K562 (cell line): ENCODE results near the gene CRTC3. TPM values are rescaled to one million over a fixed set of nuclear protein-coding genes. Genes with fewer than 3 reads are reported as not detected.

ENCODE experiments used
- ATAC-seq: fragments of 200-7000 bp; cut with Tn5 transposase; 3 replicates; pipeline ENCODE4 v1.9.1; 2020; ENCODE audit warnings: moderate library complexity
- BruUV-seq: library from RNA; stranded (reverse); fragments of 400-500 nt; replicated peaks from 2 replicates; lab custom pipeline; 2021; lab: Mats Ljungman, UMichigan
- CTCF ChIA-PET: fragments of 300-600 bp; formaldehyde crosslinking; extraction: SDS; loops from one replicate; lab custom pipeline; 2021; ENCODE audit warnings: low intra/inter-chr PET ratio; lab: Yijun Ruan, JAX
- POLR2A ChIA-PET: fragments of 300-600, 350-650 bp; sonication (Branson Sonifier 250); formaldehyde crosslinking; extraction: SDS; loops from one replicate; lab custom pipeline; 2021; ENCODE audit warnings: antibody characterized with exemption, inconsistent platforms; lab: Yijun Ruan, JAX
- DNase-seq, 4 experiments: peaks; one replicate each; pipeline versions ENCODE4 v3.0.0 to v3.0.0-alpha.2; 2011 to 2018; ENCODE audit warnings: low spot score in 3 of 4, mixed read lengths in 3 of 4; ENCODE audit errors: extremely low read depth in 1 of 4
- FAIRE-seq: peaks from 2 replicates; lab custom pipeline; 2011; peaks lifted over from hg19 to GRCh38; lab: Jason Lieb, UNC
- H2AFZ ChIP-seq: 2 replicates; pipeline ENCODE4 v1.6.0; 2011; ENCODE audit warnings: low read depth, low read length, control low read depth, inconsistent platforms
- H3K27ac ChIP-seq: fragments of 200-600 bp; 3 replicates; pipeline ENCODE4 v1.8.0; 2011; ENCODE audit warnings: low read depth, mild to moderate bottlenecking, control low read depth, inconsistent platforms, low read length, moderate library complexity, mixed read lengths; ENCODE audit errors: extremely low read depth
- H3K27me3 ChIP-seq, 2 experiments: fragments of 300-600 bp in 1 of 2; 2 replicates in 1 of 2; 3 replicates in 1 of 2; pipeline versions ENCODE4 v1.6.0 to v1.8.0; 2011; ENCODE audit warnings: inconsistent platforms in 2 of 2, low read length in 2 of 2, mild to moderate bottlenecking in 1 of 2, mixed read lengths in 1 of 2, moderate library complexity in 1 of 2; ENCODE audit not compliant: control insufficient read depth in 2 of 2, insufficient read depth in 2 of 2
- H3K36me3 ChIP-seq: fragments of 300-600 bp; 3 replicates; pipeline ENCODE4 v1.8.0; 2011; ENCODE audit warnings: mild to moderate bottlenecking, low read length, inconsistent platforms; ENCODE audit not compliant: control insufficient read depth, insufficient read depth
- H3K4me1 ChIP-seq, 2 experiments: fragments of 200-600 bp in 1 of 2; replicated peaks in 1 of 2; 2 replicates in 1 of 2; 3 replicates in 1 of 2; pipeline versions ENCODE4 v1.5.1 to v1.8.0; 2011; ENCODE audit warnings: inconsistent platforms in 2 of 2, low read length in 2 of 2, mild to moderate bottlenecking in 1 of 2, mixed read lengths in 1 of 2, moderate library complexity in 1 of 2; ENCODE audit not compliant: control insufficient read depth in 2 of 2, insufficient read depth in 2 of 2
- H3K4me2 ChIP-seq: 2 replicates; pipeline ENCODE4 v1.6.1; 2011; ENCODE audit warnings: low read length, control low read depth, inconsistent platforms, mixed read lengths; ENCODE audit not compliant: insufficient read depth
- H3K4me3 ChIP-seq: fragments of 200-600 bp; sonication (generic), shearing (Covaris generic); 2 replicates; pipeline ENCODE4 v1.5.1; 2016; ENCODE audit warnings: control low read depth, inconsistent platforms
- H3K79me2 ChIP-seq: fragments of 200-600 bp; 3 replicates; pipeline ENCODE4 v1.8.0; 2011; ENCODE audit warnings: low read length, inconsistent platforms; ENCODE audit not compliant: control insufficient read depth, insufficient read depth
- H3K9ac ChIP-seq, 2 experiments: 2 replicates each; pipeline versions ENCODE4 v1.6.0 to v1.6.1; 2011; ENCODE audit warnings: low read depth in 2 of 2, low read length in 2 of 2, control low read depth in 1 of 2, inconsistent platforms in 1 of 2, mild to moderate bottlenecking in 1 of 2, mixed read lengths in 1 of 2; ENCODE audit not compliant: insufficient read depth in 1 of 2
- H3K9me1 ChIP-seq: one replicate; pipeline ENCODE4 v1.6.0; 2011; ENCODE audit warnings: inconsistent platforms, mild to moderate bottlenecking, low read length, moderate library complexity; ENCODE audit not compliant: control insufficient read depth, insufficient read depth
- H3K9me3 ChIP-seq: replicated peaks from 2 replicates; pipeline ENCODE4 v1.5.1; 2011; ENCODE audit warnings: low read depth, low read length, inconsistent platforms; ENCODE audit not compliant: control insufficient read depth, insufficient read depth
- H4K20me1 ChIP-seq: replicated peaks from 2 replicates; pipeline ENCODE4 v1.6.1; 2011; ENCODE audit warnings: low read length, inconsistent platforms, mixed read lengths; ENCODE audit not compliant: control insufficient read depth, insufficient read depth
- HBP1 ChIP-seq: fragments of 450-650 bp; formaldehyde crosslinking; IDR thresholded peaks from 2 replicates; pipeline ENCODE4 v1.4.0; 2022; ENCODE audit warnings: missing genetic modification characterization
- JUNB ChIP-seq: fragments of 450-650 bp; formaldehyde crosslinking; conservative IDR thresholded peaks from 2 replicates; pipeline ENCODE4 v1.4.0; 2020; ENCODE audit warnings: mild to moderate bottlenecking
- MXD1 ChIP-seq: fragments of 250-450 bp; sonication (Bioruptor Pico); IDR thresholded peaks from 2 replicates; pipeline ENCODE4 v1.8.0; 2021; ENCODE audit warnings: borderline replicate concordance, mild to moderate bottlenecking, moderate library complexity; ENCODE audit not compliant: poor library complexity, severe bottlenecking
- TCF7 ChIP-seq: sonication (generic); IDR thresholded peaks from 2 replicates; pipeline ENCODE4 v1.6.1; 2016; ENCODE audit warnings: antibody characterized with exemption, borderline replicate concordance
- XRCC3 ChIP-seq: fragments of 450-650 bp; IDR thresholded peaks from 2 replicates; pipeline ENCODE4 v1.6.1; 2017; ENCODE audit warnings: mild to moderate bottlenecking, moderate library complexity
- ZNF347 ChIP-seq: fragments of 450-650 bp; formaldehyde crosslinking; IDR thresholded peaks from 2 replicates; pipeline ENCODE4 v1.4.0; 2020; ENCODE audit warnings: low read depth, mild to moderate bottlenecking, moderate library complexity
- ZNF41 ChIP-seq: fragments of 250-450 bp; sonication (Bioruptor Pico); conservative IDR thresholded peaks from 2 replicates; pipeline ENCODE4 v1.4.0; 2020; ENCODE audit warnings: mild to moderate bottlenecking
- ZNF551 ChIP-seq: fragments of 250-450 bp; sonication (Bioruptor Pico); IDR thresholded peaks from 2 replicates; pipeline ENCODE4 v1.5.0; 2021; ENCODE audit warnings: mild to moderate bottlenecking, moderate library complexity
- ZNF583 ChIP-seq: fragments of 250-450 bp; sonication (Bioruptor Pico); IDR thresholded peaks from 2 replicates; pipeline ENCODE4 v1.4.0; 2020
- WGBS: fragments of 100-300 bp; shearing (Covaris generic); methylation state at CpG from one replicate; pipeline ENCODE4 v1.1.6; 2016; ENCODE audit warnings: low coverage, mixed read lengths; ENCODE audit not compliant: insufficient coverage; ENCODE audit errors: missing lambda C conversion rate; 5-methylcytosine and 5-hydroxymethylcytosine counted together
- in situ Hi-C: fragments of 300-500 bp; cut with MboI; formaldehyde crosslinking; loops from 4 replicates; pipeline ENCODE4 v1.15.0; 2018; ENCODE audit warnings: inconsistent platforms, mixed read lengths
- intact Hi-C: fragments of 100-400 bp; cut with micrococcal nuclease; formaldehyde crosslinking; loops from 2 replicates; pipeline ENCODE4 v1.14.2; 2022
- polyA plus RNA-seq, 8 experiments: library from polyadenylated mRNA; depleted of rRNA in 4 of 8; stranded (reverse) in 5 of 8; unstranded in 3 of 8; fragments of >200 nt; fragmentation: Nextera tagmentation in 2 of 8; fragmentation: Illumina TruSeq in 1 of 8; extraction: Ambion mirVana in 2 of 8; extraction: Trizol in 1 of 8; gene quantifications; 2 replicates each; pipeline versions ENCODE4 v1.2.1 to v1.2.3, GENCODE V29; 2011 to 2014; ENCODE audit warnings: inconsistent platforms in 1 of 8, missing spikeins in 1 of 8
- total RNA-seq, 7 experiments: library from RNA; depleted of rRNA in 6 of 7; stranded (reverse); fragments of >200 nt in 6 of 7; fragmentation: Illumina TruSeq in 2 of 7; extraction: Trizol in 2 of 7; gene quantifications; 2 replicates each; pipeline versions ENCODE4 v1.2.1 to v1.2.3, GENCODE V29; 2011 to 2021; ENCODE audit warnings: low replicate concordance in 1 of 7

The CRTC3 gene
- total and polyA plus RNA-seq, 9 of the 15 experiments (the other 6 are each of a cell fraction or from before 2014, with no cell fraction given): 1.2 to 19.0 (median 11.6) TPM

- FAIRE-seq (no peak), DNase-seq (no peak), ATAC-seq (no peak)
- WGBS: 93% methylated on average over 7 of the region's 7 CpGs
- H3K36me3 ChIP-seq: peaks cover 16% of the 10 kb centered on the region; the same call in 2 of the 3 replicates
- in situ Hi-C loops (loop anchor here (10.0 kb wide), 1 partner anchor 282 kb away; no protein-coding TSS in a partner anchor), intact Hi-C loops (no loop called here)
- H3K9me1 ChIP-seq: no peaks in the 10 kb centered on the region
- H3K4me3 ChIP-seq: no peak overlapping the region
- no peaks in the 10 kb centered on the region for H4K20me1 ChIP-seq
- TF ChIP-seq ZNF347 (no peak), HBP1 (CRISPR knock-in tag) (no peak), ZNF551 (CRISPR knock-in tag) (no peak), ZNF583 (no peak)
- H3K9ac ChIP-seq: no peak overlapping the region
- H2AFZ ChIP-seq: no peak overlapping the region
- no TSS peak for BruUV-seq
- H3K9me3 ChIP-seq: no peaks in the 10 kb centered on the region
- H3K4me2 ChIP-seq: no peak overlapping the region
- POLR2A ChIA-PET: no interaction called here
- H3K79me2 ChIP-seq: no peaks in the 10 kb centered on the region
- no peaks in the 10 kb centered on the region for H3K27me3 ChIP-seq
- H3K27ac ChIP-seq: no peak overlapping the region
- H3K4me1 ChIP-seq: no peaks in the 10 kb centered on the region
- CTCF ChIA-PET: no interaction called here
Observed at GRCh38 chr15:90606641-90607040, 76.9 kb downstream of the CRTC3 start.

- ATAC-seq (no peak), FAIRE-seq (no peak), DNase-seq (no peak)
- no peak overlapping the region for H3K4me2 ChIP-seq
- H4K20me1 ChIP-seq: no peaks in the 10 kb centered on the region
- in situ Hi-C loops (loop anchor here (10.0 kb wide), 1 partner anchor 283 kb away; no protein-coding TSS in a partner anchor), intact Hi-C loops (no loop called here)
- H3K27ac ChIP-seq: no peak overlapping the region
- H3K4me3 ChIP-seq: no peak overlapping the region
- ChIA-PET CTCF (no interaction called here), POLR2A (no interaction called here)
- H3K9ac ChIP-seq: peak overlapping the region in 1 of 2 experiments; percentile 65; a peak in 1 of 4 replicates
- no TSS peak for BruUV-seq
- WGBS: 78% methylated on average over 7 of the region's 9 CpGs
- no peaks in the 10 kb centered on the region for H3K9me3 ChIP-seq
- H3K4me1 ChIP-seq: no peaks in the 10 kb centered on the region
- H3K36me3 ChIP-seq: peaks cover 20% of the 10 kb centered on the region; the same call in 2 of the 3 replicates
- H3K27me3 ChIP-seq: no peaks in the 10 kb centered on the region
- no peak overlapping the region for H2AFZ ChIP-seq
- no peaks in the 10 kb centered on the region for H3K79me2 ChIP-seq
- no peaks in the 10 kb centered on the region for H3K9me1 ChIP-seq
- no peak for TF ChIP-seq ZNF41 (CRISPR knock-in tag)
- no peak for TF ChIP-seq XRCC3
- TF ChIP-seq JUNB (CRISPR knock-in tag): no peak
- TF ChIP-seq TCF7: no peak
- TF ChIP-seq MXD1 (CRISPR knock-in tag): no peak
Observed at GRCh38 chr15:90607361-90607760, 77.6 kb downstream of the CRTC3 start.
